ENCODE measurements around the gene TACR3. TPM values are rescaled to one million over a fixed set of nuclear protein-coding genes. Genes with fewer than 3 reads are reported as not detected.
A peak's percentile ranks its signal among the peaks of the same experiment; 100 is the strongest.
"Not testable (repeated sequence)": the region's sequence is repeated elsewhere in the genome, so short reads cannot be mapped to it uniquely, and the experiment has no call there.

TACR3 gene
- total RNA-seq, 2 donors from 2014 or later: not detected

DNA sequence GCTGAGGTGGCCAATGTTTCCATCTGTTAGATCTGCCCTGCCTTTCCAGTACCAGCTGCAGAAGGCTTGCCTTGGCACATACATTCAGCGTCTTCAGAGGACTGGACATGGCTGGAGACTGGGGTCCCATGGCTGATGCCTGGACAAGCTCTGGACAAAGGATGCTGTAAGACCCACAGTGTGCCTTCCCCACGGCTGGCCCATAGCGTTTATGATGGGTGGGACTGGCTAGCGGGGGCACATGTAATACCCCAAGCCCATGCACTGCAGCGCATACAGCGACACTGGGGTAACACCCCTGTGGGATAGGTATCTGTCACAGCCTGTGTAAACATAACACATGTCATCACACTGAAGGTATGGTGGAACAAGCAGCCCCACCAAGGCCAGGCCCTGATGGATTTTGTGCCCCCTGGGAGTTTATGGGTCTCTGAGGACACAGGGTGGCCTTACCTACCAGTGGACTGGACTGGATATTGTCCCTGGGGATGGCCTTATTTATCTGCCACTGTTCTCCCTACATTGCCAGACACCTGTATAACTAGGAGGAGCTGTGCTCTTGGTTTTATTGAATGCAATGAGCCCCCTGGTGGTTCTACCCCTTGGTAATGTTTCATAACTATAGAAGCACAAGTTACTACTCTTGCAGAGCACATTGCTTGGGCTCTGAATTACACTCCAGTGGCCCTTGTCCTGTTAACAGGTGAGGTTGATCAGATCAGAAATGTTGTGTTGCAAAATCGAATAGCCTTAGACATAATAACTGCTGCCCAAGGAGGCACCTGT, 34.3 kb upstream of the TACR3 start:
- no peak for TF ChIP-seq POLR2A (IDR thresholded peaks at IDR 0.05)
- TF ChIP-seq, protein P1, sequence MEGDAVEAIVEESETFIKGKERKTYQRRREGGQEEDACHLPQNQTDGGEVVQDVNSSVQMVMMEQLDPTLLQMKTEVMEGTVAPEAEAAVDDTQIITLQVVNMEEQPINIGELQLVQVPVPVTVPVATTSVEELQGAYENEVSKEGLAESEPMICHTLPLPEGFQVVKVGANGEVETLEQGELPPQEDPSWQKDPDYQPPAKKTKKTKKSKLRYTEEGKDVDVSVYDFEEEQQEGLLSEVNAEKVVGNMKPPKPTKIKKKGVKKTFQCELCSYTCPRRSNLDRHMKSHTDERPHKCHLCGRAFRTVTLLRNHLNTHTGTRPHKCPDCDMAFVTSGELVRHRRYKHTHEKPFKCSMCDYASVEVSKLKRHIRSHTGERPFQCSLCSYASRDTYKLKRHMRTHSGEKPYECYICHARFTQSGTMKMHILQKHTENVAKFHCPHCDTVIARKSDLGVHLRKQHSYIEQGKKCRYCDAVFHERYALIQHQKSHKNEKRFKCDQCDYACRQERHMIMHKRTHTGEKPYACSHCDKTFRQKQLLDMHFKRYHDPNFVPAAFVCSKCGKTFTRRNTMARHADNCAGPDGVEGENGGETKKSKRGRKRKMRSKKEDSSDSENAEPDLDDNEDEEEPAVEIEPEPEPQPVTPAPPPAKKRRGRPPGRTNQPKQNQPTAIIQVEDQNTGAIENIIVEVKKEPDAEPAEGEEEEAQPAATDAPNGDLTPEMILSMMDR (IDR thresholded peaks at IDR 0.05): no peak
- Histone ChIP-seq H3K36me3 (replicated peaks in 1 of 2; ENCODE audit: insufficient read depth in 1 of 2, low read depth in 2 of 2) (no peaks in the 10 kb centered on the region), H3K9me3 (no peaks in the 10 kb centered on the region), H3K27me3 (no peaks in the 10 kb centered on the region), H3K4me1 (no peaks in the 10 kb centered on the region), H3K27ac (no peak overlapping the region), H3K4me3 (no peak overlapping the region)
- intact Hi-C loops (cut with DNase I): no loop called here
- WGBS, 2 donors: 76 to 78% methylated on average over 4 to 7 of the region's 7 CpGs
- no peak for ATAC-seq
- DNase-seq: no peak

DNA sequence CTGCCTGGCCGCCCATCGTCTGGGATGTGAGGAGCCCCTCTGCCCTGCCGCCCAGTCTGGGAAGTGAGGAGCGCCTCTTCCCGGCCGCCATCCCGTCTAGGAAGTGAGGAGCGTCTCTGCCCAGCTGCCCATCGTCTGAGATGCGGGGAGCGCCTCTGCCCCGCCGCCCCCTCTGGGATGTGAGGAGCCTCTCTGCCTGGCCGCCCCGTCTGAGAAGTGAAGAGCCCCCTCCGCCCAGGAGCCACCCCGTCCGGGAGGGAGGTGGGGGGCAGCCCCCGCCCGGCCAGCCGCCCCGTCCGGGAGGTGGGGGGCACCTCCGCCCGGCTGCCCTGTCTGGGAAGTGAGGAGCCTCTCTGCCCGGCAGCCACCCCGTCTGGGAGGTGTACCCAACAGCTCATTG, 3.4 kb upstream of the TACR3 start:
- H3K9me3 ChIP-seq, H3K27me3 ChIP-seq: not testable (repeated sequence)

DNA sequence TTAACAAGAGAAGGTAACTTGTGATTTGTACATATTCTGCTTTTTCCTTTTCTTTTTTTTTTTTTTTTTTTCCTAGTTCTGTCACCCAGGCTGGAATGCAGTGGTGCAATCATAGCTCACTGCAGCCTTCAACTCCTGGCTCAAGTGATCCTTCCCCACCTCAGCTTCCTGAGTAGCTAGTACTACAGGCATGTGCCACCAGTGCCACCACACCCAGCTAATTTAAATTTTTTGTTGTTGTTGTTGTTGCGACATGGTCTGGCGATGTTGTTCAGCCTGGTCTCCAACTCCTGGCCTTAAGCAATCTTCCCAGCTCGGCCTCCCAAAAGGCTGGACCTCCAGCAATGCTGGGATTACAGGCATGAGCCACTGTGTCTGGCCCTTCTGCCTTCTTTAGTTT, 1.5 kb upstream of the TACR3 start:
- 76 to 86% methylated on average over 3 of the region's 3 CpGs for WGBS, 2 donors
- no peak for ATAC-seq
- H3K27me3 ChIP-seq: no peaks in the 10 kb centered on the region

More for the DNA sequence above, 3.4 kb upstream of the TACR3 start:
- 81 to 100% methylated on average over 1 to 18 of the region's 27 CpGs for WGBS, 2 donors
- H3K4me3 ChIP-seq; intact Hi-C loops (cut with DNase I); DNase-seq; H3K27ac ChIP-seq; ATAC-seq; H3K36me3 ChIP-seq (replicated peaks in 1 of 2; ENCODE audit: insufficient read depth in 1 of 2, low read depth in 2 of 2): not testable (repeated sequence)
- peaks cover 11% of the 10 kb centered on the region for H3K4me1 ChIP-seq

DNA sequence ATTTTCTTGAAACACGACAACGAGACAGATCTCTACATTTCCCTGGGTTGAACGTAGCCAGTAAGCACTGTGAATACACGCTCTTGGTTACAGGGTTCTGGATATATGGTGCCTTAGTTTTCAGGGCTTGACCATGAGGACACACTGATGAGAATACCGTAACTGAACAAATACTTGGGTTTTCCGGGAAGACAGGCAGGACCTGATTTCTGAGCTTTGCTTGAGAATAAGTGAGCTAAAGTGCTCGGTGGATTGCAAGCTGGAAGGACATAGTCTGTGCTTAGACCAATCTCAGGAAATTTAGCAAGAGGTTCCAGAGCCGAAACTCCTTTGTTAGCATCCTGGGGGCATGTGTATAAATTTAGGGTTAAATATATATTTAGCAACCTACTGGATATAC, 876 bp upstream of the TACR3 start:
- no peak for ATAC-seq
- H3K27ac ChIP-seq: no peak overlapping the region

More for the DNA sequence above, 1.5 kb upstream of the TACR3 start:
- no peaks in the 10 kb centered on the region for H3K36me3 ChIP-seq (replicated peaks in 1 of 2; ENCODE audit: insufficient read depth in 1 of 2, low read depth in 2 of 2)
- TF ChIP-seq POLR2A (IDR thresholded peaks at IDR 0.05): no peak
- TF ChIP-seq, protein P1 (IDR thresholded peaks at IDR 0.05): no peak
- H3K4me3 ChIP-seq: no peak overlapping the region
- H3K4me1 ChIP-seq: peaks cover 11% of the 10 kb centered on the region
- H3K9me3 ChIP-seq: no peaks in the 10 kb centered on the region
- intact Hi-C loops (cut with DNase I): no loop called here
- DNase-seq: no peak
- H3K27ac ChIP-seq: no peak overlapping the region

DNA sequence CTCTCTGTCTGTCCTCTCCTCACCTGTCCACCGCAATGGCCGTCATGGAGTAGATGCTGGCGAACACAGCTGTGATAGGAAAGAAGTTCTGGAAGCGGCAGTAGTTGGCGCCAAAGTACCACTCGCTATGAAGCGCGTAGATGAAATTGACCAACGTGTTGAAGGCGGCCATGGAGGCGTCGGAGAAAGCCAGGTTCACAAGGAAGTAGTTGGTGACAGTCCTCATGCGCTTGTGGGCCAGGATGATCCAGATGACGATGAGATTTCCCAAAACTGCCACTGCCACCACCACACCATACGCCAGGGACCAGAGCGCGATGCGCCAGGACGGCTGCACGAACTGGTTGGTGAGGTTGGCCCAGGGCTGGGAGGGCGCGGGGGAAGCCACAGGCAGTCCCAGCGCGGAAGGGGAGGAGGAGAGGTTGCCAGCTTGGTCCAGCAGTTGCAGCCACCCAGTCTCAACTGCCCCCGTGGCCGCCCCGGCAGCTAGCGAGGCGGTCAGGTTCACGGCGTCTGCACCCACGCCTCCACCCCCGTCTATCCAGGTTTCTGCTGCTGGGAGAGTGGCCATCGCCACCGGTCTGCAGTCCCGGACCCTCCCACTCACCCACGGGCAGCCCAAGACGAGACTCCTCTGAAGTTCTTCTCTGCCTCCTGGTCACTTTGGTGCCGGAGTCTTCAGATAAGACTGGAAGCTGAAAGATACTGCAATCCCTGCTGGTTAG, 518 bp downstream of the TACR3 start:
- Histone ChIP-seq H3K9me3 (no peaks in the 10 kb centered on the region), H3K27me3 (no peaks in the 10 kb centered on the region), H3K36me3 (replicated peaks in 1 of 2; ENCODE audit: insufficient read depth in 1 of 2, low read depth in 2 of 2) (no peaks in the 10 kb centered on the region), H3K27ac (no peak overlapping the region), H3K4me3 (no peak overlapping the region), H3K4me1 (peaks cover 11% of the 10 kb centered on the region)
- ATAC-seq: no peak
- intact Hi-C loops (cut with DNase I): no loop called here
- TF ChIP-seq, protein P1 (IDR thresholded peaks at IDR 0.05): no peak
- no peak for TF ChIP-seq POLR2A (IDR thresholded peaks at IDR 0.05)
- peak in 2 of 4 donors; percentile 17 to 22 for DNase-seq
- WGBS, 2 donors: 5 to 11% methylated on average over 20 to 39 of the region's 39 CpGs

More for the DNA sequence above, 876 bp upstream of the TACR3 start:
- no peak overlapping the region for H3K4me3 ChIP-seq
- H3K27me3 ChIP-seq: no peaks in the 10 kb centered on the region
- H3K4me1 ChIP-seq: peaks cover 11% of the 10 kb centered on the region
- intact Hi-C loops (cut with DNase I): no loop called here
- no peaks in the 10 kb centered on the region for H3K36me3 ChIP-seq (replicated peaks in 1 of 2; ENCODE audit: insufficient read depth in 1 of 2, low read depth in 2 of 2)
- TF ChIP-seq, protein P1 (IDR thresholded peaks at IDR 0.05): no peak
- TF ChIP-seq POLR2A (IDR thresholded peaks at IDR 0.05): no peak
- H3K9me3 ChIP-seq: no peaks in the 10 kb centered on the region
- WGBS, 2 donors: 49 to 61% methylated on average over 8 of the region's 8 CpGs
- DNase-seq: no peak

Measured in body of pancreas (tissue), 4 donors.